HG02759 (cell line): Measurements from ENCODE around the gene CAPN8.

ENCODE experiments used
- ATAC-seq: cut with Tn5 transposase; IDR thresholded peaks from one replicate; pipeline ENCODE4 v1.9.1; 2021; ENCODE audit warnings: mild to moderate bottlenecking, moderate library complexity; ENCODE audit not compliant: unreplicated experiment

CAPN8 gene

DNA sequence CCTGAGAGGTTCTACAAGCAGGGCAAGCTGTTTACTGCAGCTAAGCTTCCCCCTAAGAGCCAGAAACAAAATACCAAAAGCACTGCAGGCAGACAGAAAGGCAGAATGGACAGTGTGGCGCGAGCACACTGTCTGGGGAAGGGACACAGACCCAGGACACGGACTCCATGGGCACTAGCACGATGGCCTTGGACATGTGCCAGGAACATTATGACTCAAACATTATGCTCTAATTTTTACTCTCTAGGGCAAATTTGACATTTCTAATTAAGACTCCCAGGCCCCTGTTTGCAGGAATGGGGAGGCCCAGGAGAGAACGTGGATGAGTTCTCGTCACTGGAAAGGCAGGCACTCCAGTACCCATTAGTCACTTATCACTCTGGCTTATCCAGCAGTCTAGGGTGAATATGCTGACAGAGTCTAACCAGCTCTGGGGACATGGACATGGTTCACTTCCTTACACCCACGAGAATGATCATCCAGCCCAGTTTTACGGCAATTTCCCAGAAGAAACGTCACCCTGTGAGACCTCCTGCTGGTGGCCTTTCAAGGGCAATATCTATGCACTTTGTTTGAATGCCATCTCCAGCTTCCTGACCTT, 45.1 kb downstream of the CAPN8 start:
- ATAC-seq, result no peak

DNA sequence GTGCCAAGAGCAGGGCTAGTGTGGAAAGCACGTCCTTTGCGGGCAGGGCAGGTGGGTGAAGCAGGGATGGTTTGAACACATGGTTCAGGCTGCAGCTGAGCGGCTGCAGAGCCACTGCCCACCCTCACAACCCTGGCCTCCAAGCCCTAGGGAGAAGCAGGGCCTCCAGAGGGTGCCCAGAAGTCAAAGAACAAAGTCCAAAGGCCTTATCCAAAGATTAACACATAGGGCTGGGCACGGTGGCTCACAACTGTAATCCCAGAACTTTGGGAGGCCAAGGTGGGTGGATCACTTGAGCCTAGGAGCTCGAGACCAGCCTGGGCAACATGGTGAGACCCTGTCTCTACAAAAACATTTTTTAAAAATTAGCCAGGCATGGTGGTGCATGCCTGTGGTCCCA, 46.8 kb downstream of the CAPN8 start:
- ATAC-seq, result no peak

DNA sequence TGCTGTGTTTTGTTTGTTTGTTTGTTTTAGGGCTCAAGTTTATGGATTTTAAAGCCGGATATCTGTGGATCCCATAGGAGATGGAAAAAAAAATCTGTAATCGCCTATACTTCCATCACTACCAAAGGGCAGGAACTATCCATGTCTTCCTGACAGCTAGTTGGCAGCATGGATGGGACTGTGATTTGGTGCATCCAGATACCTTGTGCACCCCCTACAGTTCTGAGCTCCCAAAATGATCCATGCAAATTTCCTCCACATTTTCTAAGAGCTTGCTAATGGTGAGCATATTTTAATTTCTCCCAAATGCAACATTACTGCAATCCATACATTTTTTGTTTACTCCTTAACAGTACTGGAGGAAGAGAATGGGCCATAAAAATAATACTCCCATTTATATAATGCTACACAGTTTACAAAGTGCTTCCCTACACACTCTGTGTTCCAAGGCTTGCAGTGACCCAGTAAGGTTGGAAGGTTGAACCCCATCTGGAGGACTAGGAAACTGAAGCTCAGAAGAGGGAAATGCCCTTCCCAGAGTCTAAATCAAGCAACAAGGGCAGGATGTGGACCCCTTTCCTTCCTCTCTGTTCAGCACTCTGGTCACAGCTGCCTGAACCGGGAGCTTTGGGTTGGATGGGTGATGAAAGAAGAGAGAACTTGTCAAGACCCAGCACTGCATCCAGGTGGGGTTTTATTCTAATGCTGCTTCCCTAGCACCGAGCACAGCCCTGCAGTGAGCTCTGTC, 48.0 kb downstream of the CAPN8 start:
- ATAC-seq, result no peak

DNA sequence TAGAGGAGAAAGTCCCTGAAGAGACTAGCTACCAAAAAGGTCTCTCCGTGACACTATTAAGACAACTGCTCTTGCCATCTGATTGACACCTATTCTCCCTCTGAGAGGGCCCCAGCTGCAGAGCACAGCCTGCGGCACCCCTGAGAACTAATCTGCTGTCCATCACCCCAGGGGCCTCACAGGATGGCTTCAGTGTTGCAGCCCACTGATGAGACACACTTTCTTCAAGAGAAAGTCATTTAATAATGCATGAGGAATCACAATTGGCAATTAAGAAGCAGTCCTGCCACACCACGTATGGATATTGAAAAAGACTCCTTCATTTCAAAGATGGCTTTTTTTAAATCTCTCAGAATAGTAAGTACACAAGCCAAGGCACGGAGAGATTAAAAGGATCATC, 48.9 kb downstream of the CAPN8 start:
- ATAC-seq, result no peak

DNA sequence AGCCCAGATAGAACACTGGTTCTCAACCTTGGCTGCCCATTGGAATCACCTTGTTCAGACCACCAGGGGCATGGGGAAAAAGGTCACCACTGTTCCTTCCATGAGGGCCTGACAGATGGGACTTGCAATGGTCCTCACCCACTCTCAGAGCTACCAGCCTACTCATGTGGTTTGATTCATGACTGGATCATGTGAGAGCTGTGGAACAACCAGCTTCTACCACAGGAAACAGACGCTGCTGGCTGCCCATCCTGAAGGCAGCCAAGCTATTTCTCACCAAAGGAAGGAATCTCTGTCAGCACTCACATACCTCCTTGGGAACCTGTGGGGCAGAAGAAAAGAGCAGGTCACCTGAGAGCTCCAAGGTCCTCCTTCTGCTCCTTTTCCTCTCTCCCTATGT, 53.6 kb downstream of the CAPN8 start:
- no peak for ATAC-seq

DNA sequence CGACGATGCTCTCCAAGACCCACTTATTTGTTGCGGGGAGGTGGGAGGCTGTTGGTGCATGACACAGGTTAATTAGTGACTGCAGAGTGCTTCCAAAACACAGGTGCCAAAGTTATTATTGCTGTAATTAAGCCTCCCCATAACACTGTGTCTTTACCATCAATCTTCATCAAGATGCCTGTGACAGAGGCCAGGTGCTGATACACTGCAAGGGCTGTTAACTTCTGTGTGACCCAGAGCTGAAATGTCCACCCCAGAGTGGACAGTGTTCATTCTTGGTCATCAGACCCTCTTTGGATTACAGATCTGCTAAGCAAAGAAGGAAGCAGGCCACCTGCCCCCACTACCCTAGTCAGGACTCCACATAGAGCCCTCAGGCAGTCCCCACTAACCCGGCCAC, 55.5 kb downstream of the CAPN8 start:
- no peak for ATAC-seq

DNA sequence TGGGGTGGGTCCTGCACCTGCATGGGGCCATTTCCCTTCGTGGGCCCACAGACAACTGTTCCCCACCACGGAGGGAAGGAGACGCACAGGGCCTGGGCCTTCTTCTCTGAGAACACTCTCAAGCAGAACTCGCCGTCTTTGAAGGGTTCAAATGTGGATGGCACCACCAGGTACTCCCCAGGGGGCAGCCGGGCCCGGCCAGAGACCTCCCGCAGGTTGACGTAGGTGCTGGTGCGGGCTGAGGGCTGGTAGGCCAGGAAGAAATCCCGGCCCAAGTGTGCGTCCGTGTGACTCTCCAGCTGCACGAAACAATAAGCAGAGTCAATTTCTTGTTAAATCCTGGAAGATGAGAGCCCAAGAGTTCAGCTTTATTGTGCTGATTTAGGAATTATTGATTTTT, 56.4 kb downstream of the CAPN8 start:
- ATAC-seq, result no peak

DNA sequence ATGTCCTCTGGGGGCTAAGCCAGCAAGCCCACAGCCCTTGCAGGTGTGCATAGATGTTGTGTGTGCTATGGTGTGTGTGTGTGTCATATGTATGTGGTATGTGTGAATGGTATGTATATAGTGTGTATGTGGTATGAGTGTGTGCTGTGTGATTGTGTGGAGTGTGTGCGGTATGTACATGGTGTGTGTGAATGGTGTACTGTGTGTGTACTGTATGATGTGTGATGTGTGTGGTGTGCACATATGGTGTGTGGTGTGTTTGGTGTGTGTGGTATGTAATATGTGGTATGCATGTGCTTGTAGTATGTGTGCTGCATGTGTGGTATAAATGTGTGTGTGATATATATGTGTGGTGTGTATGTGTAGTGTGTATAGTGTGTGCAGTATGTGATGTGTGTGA, 107.0 kb downstream of the CAPN8 start:
- no peak for ATAC-seq

DNA sequence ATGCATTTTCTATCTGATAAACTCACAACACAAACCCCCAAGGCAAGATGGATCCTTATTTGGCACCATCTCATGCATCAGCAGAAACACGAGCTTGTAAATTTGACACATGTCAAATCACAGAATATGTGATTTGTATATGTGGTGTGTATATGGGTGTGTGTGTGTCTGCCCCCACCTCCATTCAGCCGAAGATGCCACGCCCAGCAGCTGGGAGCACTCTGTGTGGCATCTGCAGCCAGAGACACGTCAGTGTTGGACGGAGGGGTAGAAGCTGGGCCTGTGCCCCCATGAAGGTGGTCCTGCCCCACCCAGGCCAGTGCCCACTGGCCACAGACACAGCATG, 108.4 kb downstream of the CAPN8 start:
- no peak for ATAC-seq

DNA sequence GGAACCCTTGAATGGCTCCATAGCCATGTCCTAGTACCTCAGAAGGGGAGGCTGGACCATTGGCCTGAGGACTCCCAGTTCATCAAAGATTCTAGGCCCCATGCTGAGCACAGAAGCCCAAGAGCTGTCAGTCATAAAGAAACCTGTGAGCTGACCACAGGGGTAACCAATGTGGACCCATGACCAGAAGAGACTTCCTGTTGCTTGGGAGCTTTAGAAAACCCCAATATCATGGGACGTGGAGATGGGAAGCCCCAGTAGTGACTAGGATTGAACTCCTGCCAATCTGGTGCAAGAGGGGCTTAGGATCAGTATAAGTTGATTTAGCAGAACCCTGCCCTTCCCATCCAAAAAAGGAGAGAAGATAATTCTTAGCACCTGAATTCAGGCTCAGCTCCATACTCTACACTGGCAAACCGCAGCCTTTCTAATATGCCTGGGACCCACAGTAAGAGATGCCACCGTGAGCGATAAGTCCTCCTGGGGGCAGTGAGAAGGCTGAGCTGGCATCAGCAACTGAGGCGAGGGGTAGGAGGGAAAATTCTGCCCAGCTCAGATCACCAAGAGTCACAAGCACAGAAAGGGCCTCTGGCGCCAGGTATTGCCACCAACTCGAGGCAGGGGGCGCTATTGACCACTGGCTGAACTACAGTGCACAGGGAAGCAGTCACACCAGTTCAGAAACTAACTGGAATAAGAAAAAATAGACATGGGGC, 108.9 kb downstream of the CAPN8 start:
- ATAC-seq, result peak; percentile 93

DNA sequence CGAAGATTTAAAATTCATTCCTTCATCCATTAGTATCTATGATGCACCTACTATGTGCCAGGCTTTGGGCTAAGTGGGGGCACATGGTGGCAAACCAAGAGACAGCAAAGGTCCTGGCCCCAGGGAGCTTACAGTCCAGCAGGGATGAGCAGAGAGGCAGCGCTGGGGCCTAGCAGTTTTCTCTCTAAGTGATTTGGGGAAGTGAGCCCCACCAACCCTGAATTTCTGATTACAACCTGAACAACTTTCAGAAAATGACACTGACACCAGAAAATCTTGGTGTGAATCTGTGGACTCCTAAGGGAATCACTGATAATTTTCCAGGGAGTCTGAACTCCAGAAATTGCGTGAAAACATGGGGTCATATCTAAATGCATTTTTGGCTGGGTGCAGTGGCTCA, 111.5 kb downstream of the CAPN8 start:
- ATAC-seq, result no peak

DNA sequence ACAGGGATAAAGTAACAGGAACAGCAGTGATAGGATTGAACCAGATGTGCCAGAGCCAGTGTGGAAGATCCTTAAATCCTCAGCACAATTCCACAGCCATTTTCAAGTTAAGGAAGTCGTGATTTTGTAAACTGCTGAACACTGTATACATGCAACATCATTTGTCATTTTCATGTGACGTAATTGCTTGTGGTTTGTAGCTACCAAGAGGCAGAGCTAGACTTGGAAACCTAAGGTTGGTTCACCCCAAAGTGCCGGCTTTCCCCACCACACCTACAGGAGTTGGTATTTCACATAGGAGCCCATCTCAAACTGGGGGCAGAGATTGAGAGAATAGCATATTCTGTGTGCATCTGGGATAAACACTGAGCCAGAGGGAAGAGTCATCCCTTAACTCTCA, 113.9 kb downstream of the CAPN8 start:
- ATAC-seq, result no peak

DNA sequence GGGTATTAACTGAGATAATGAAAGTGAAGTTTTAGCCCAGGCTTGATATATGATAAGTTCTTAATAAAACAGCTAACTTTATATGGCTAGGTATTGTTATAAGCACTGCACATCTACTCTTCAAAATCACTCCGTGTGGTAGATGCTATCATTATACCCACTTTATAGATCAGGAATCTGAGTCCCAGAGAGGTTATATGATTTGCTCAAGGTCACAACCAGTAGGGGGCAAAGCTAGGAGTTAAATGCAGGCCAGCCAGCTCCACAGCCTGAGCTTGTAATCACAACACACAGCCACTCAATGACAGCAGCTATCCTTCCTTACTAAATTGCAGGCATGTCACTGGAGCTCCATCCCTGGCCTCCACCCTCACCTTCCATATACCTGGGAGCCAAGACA, 115.8 kb downstream of the CAPN8 start:
- ATAC-seq, result no peak

DNA sequence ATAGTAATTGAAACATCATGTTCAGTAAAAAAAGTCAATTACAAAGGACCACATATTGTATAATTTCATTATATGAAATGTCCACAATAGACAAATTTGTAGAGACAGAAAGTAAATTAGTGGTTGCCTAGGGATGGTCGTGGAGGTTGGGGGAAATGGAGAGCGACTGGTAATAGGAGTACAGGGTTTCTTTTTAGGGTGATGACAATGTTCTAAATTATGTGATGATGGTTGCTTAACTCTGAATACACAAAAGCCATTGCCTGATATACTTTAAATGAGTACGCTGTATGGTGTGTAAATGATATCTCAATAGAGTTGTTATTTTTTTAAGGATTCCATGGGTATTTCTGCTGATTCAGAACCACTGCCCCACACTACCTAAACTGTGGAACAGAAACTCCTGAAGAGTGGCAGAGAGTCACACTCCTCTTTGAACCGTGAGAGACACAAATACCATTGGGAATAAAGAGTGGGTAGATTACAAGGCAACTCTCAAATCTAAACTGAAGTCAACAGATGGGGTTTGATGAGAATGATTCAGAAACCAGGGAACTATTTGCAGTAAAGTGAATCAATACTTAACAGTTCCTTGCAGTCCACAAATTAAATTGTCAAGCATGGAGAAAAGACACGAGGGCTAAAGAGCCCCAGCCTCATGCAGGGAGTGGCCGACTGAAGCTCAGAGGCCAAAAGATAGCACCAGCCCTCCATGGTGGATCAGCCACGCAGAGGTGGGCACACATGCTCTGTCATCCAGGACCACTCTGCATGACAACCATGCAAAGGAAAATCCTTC, 118.0 kb downstream of the CAPN8 start:
- ATAC-seq, result no peak

DNA sequence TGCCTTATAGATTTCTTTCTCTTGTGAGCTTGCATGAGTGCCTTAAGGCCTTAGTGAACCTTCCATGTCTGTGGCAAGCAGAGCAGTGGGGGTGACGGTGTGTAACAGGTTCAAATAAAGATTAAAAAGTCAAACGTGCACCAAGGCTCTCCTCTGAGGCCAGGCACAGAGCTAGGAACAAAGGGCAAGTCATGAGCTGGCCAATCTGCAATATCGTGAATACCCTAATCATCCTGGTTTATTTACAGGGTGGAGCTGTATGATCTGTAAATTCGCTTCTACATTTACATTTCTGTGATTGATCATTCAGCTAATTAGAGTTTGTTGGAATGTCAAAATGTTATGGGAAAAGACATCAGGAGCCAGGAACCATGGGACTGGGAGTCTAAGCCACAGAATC, 120.2 kb downstream of the CAPN8 start:
- ATAC-seq, result no peak

DNA sequence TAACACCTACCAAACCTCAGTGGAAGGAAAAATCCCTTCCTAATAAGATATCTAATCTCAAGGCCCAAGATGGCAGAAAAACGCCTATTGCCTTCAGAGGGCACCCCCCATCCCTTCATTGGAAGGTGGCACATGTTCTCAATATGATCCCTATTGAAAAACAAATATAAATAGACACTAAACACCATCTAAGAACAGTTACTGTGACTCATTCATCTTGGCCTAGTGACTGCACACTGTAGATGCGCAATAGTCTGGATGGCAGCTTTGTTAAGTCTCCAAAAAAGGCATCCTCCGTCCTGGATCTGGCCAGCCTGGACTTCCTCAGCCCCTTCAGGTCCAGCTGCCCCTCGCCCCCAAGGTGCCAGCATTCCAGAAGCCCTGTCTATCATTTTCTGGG, 121.9 kb downstream of the CAPN8 start:
- ATAC-seq, result no peak

DNA sequence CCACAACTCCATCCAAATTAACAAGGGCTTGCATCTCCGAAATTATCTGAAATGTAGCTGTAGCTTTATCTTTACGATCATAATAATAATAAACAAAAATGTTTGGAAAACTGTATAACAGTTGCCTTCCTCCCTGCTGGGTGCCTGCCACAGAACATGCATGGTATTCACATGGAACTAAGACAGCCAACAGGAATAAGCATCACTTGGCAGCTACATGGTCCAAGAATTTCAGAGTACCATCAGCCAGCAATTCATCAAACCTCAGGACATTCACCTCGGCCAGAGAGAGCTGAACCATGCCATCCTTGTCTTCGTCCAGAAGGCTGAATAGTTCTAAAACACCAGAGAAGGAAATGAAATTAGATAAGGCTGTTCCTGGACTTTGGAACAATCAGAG, 122.7 kb downstream of the CAPN8 start:
- no peak for ATAC-seq

DNA sequence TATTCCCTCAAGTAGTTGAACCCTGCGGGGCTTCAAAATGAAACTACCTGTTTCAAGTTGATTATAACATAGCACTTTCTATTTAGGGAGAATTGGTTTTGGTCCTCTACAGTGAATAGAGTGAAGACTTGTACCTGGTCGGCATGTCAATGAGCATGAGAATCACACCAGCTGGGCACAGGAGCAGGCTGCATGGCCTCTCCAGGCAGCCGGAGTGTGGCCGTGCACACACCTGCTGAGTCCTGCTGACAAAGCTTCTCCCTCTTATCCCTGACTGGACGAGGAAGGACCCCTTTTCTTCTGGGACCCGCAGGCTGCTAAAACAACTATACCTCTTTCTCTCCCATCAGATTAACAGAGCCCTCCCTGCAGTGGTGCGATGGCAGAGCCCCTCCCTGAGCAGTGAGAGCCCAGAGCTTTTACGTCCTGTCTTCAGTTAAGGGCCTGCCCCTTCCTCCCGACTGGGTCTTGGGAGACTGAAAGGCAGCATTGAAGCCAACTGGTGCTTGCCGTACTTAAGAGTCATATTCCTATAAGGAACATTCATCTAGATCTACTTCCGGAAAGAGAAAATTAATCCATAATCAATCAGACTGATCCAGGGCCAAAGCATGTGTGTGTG, 124.9 kb downstream of the CAPN8 start:
- ATAC-seq, result no peak

DNA sequence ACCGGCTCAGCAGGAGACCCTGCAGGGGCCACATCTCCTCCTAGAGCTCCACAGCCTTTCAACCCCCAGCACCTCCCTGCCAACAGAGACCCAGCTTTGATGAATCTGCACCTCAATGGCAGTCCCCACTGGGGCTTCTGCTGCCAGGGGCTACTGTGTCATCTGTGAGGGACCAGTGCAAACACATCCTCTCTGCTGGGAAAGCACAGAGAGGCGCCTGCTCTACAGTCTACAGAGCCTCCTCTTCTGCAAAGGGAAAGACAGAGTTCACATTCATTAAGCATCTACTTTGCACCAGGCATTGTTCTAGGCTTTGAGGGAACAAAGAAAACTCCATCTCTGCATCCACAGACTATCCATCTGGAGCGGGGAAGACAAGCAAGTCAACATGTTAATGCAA, 125.8 kb downstream of the CAPN8 start:
- no peak for ATAC-seq

DNA sequence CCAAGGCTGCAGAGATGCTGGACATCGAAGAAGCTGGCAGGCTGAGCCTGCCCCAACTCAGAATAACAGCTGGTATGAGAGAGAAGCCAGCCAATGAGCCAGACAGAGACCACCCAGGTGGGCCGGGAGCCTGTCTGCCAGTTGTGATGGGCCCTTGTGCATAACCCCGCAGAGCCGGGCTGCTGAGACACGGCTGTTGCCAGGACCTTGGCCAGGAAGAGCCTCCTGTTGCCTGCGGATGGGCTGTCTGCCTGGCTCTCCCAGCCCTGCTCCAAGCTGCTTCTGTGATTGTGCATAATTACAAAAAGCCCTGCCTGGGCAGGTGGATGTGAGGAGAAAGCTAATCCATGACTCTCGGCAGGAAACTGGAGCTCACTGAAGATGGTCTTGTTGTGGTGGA, 126.5 kb downstream of the CAPN8 start:
- ATAC-seq, result no peak

DNA sequence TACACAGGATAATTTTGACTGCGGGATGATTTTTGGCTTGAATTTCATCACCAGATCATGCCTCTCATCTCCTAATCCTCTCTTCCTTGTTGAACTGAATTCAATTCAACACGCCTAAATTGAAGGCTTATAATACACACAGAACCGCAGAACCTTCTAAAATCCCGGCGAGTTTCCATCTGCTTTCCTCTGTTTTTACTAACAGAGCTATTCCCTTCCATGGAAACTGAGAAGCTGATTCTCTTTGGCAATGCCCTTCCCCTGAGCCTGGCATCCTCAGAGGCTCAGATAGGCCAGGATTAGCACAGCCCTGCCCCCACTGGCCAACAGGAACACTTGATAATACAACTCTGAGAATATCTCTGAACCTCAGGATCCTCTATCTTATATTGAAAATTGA, 130.2 kb downstream of the CAPN8 start:
- ATAC-seq, result no peak
